GM21529 (cell line): ENCODE data around the gene CEP170B.

ENCODE experiments used
- ATAC-seq: cut with Tn5 transposase; IDR thresholded peaks from one replicate; pipeline ENCODE4 v1.9.1; 2021; ENCODE audit not compliant: unreplicated experiment

CEP170B gene

DNA sequence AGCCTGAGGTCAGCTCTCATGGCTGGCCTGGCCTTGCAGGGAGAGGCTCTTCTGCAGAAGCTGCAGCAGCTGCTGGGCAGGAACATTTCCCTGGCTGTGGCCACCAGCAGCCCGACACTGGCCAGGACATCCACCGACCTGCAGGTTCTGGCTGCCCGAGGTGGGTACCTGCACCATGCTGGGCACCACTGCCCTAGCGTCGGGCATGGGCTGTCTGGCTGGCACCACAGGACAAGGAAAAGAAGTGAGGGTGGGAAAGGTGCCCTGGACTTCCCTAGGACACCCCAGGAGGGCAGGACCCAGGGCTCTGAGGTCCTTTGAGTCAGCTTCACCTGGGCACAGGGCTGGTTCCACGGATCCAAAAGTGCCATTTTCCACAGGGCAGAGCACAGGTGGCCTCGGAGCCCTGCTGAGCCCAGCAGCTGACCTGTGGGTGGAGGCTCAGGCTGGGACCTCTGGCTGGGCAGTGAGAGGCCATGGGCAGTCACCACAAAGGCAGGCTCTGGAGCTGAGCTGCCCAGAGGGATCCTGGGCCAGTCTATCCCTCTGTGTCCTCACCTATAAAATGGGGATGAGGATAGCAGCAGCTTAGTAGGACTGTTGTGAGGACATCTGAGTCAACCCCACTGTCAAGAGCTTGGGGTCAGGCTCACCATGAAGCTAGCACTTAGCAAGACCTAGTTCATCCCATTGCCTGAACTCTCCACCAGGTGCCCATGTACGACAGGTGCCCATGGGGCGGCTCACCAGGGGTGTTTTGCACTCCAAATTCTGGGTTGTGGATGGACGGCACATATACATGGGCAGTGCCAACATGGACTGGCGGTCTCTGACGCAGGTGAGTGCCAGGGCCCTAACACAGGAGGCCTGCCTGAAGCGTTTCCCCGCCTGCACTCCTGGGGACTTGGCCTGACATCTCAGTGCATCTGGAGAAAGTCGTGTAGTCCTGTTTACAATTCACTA lies 64.5 kb downstream of the CEP170B start:
- ATAC-seq: no peak

DNA sequence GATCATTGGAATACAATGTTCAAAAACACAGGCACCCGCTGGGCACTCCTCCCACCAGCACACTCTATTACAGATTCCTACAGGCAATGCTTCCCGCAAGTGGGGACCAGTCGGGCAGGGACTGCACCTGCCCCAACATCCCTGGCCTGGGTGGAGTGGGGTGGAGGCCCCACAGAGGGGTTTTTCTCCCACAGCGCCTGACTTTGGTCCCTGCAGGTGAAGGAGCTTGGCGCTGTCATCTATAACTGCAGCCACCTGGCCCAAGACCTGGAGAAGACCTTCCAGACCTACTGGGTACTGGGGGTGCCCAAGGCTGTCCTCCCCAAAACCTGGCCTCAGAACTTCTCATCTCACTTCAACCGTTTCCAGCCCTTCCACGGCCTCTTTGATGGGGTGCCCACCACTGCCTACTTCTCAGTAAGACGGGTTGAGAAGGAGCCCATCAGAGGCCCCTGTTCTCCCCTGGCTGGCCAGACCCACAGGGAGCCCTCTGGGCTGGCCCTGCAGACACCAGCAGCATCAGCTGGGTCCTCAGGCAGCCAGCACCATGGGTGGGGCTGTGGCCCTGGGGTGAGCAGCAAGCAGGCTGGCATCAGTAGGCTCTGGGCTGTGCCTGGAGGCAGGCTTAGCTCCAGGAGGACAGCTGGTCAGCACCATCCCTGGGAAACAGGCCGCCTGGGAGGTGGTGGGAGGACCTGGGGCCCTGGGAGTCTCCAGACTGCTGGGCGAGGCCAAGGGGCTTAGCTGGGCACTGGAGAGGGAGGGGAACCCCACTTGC lies 65.6 kb downstream of the CEP170B start:
- ATAC-seq: no peak

DNA sequence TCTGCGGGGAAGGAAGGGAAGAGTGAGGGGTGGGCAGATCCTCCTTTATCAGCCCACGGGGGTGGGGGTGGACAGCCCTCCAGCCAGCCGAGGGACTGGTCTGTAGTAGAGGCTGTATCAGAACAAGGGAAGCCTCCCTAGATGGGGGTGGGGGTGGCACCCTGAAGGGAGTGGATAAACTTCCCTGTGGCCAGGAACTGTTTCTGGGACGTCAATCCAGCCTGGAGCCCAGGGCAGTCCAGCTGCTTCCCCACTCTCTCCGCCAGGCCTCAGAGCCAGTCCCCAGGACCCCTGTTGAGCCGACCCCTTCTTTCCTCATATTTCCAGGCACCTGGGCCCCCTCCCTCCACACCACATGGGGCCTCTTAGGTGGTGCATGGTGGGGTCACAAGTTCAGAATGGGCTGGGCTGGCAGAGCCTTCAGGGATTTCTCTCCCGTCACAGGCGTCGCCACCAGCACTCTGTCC lies 66.3 kb downstream of the CEP170B start:
- ATAC-seq: no peak

GRCh38 chr14:104931771-104932675 lies 67.0 kb downstream of the CEP170B start:
- ATAC-seq: no peak

- ATAC-seq: peak; percentile 51
Observed at GRCh38 chr14:104932676-104933631, 67.9 kb downstream of the CEP170B start.

- no peak for ATAC-seq
Observed at GRCh38 chr14:104933746-104934733, 69.0 kb downstream of the CEP170B start.

DNA sequence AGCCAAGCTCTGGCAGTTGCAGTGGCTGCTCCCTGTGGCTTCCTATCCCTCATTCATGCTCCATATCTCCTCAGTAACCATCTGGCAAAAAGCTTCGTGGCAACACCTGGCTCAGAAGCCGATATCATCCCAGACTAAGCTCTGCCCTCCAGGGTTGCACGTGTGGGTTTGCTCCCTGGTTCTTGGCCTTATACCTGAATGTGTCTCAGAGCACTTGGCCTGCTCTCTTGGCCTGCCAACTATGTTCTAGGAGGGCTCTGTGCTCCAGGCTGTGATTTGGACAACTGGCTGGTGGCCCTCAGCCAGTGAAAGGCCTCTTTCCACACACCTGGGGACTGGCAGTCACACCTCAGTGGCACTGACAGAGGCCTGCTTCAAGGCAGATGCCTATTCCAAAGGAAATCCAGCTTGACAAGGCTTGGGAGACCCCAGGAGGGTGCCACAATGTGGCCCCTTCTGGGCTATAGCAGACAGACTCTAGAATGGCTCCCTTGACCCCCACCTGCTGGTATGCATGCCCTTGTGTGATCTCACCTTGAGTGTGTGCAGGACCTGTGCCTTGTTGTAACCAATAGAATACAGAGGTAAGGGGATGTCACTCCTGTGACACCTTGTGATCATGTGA lies 70.1 kb downstream of the CEP170B start:
- ATAC-seq: no peak

- ATAC-seq: no peak
Observed at GRCh38 chr14:104935955-104936354, 70.9 kb downstream of the CEP170B start.

DNA sequence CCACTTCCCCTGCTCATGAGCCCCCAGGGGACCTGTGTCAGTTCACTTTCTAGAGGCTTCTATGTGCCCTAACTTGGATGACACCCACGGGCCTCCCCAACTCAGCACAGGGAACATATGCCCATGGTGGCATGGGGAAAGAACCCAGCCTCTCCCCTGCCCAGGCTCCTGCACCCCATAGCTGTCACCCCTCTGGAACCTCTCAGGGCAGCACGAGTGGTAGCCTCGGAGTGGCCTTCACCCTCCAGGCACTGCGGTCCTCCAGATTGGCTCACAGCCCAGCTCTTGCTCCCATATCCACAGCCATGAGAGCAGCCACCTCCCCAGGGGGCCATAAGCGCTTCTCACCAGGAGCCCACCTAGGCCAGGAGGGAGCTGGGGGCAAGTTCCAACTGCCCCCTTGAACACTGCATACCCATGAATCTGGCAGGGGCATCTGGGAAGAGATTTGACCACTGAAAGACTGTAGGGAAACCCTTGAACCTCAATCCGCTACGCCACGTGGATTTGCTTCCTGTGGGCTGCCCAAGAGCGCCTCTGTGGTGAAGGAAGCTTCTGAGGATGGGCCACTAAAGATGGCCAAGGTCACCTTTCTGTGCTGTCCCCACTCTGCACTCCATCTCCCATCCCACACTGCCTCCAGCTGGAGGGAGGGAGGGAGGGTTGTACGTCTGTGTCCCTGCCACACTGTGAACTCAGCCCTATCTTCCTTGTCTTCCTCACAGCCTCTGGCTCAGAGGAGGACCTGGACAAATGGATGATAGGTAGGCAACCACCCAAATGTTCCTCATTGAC lies 71.5 kb downstream of the CEP170B start:
- no peak for ATAC-seq

- no peak for ATAC-seq
Observed at GRCh38 chr14:104937161-104937560, 72.1 kb downstream of the CEP170B start.

DNA sequence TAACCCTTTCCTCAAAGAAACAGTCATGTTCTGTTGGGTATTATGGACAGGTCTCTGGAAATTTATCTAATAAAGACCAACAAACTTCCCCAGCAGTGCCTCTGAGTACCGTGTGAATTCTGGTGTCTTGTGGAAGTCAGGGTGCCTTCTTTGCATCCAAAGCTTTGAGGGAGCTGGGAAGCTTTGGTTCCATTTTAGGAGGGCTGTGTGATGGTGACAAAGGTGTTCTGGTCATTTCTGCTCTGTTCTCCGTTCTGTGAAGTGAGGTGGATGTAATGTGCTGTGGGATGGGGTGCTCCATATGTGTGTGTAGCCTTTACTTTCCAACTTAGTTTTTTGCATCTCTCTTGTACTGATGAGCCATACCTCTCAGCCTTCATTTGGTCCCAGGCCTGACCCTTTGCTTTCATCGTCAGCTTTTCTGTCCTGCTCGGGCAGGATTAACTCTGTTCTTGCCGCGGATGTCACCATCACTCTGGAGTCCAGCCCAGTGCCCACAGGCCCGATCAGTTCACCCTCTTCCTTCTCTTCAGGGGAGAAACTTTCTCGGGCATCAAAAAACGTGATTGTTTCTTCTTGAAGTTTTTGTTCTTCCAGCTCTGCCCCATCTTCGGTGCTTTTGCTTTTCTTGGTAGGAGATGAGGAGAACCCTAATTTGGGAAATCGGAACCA lies 72.8 kb downstream of the CEP170B start:
- no peak for ATAC-seq

DNA sequence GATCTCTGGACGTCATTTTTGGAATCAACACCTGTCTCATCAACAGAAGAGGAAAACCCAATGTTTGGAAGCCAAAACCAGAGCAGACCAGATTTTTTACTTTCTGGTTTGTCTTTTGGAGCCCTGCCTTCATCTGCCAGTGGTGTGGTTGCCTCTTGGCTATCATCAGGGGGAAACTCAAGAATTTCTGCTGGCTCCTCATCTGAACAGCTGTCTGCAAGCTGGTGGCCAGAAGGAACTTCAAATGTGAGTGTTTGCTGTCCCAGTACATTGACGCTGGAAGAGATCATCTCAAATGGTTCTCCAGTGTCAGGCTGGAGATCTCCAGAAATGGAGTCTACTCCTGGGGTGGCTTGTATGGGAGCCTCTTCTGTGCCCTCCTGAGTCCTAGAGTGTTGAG lies 73.4 kb downstream of the CEP170B start:
- ATAC-seq: no peak

DNA sequence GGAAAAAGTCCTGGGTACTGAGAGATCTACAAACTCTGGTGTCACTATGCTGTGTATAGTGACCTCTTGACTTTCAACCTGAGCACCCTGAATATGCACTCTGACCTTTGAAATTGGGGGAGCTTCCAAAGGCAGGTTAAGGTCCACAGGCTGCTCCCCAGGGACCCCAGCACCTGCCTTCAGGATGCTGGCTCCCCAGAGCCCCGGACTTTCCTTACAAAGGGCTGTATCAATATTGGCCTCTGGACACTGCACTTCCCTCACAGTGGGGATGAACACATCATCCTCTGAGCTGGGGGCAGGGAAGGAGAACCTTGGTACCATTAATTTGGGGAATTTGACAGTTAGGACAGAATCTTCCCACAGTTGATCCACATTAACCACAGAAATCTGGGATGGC lies 73.9 kb downstream of the CEP170B start:
- ATAC-seq: no peak

DNA sequence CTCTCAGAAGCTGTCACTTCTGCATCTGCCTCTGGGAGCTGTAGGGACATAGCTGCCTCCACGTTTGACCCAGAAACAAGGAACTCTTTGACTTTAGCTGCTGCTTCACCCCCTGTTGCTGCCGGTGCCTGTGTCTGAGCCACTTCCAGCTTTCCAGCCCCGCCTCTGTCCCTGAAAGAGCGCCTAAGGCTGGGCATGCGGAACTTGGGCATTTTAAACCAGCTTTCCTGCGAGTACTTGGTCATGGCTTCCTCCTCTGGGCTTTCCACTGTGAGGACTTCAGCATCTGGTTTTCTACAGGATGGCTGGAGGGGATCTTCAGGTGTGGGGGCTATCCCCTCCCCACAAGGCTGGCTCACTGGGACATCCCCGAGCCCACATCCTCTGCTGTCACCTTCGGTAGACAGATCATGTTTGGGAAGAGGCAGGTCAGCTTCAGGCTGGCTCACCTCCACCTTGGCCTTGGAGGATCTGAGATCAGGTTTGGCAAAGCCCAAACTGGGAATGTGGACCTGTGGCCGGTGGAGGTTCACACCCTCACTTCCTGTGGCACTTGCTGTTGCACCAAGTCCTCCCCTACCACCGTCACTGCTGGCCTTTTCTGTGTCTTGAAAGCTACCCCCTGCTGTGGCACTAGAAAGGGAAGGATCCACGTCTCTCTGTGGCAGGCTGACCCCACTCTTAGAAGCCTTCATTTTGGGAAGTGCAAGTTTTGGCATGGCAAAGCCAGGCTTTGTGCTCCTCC lies 74.8 kb downstream of the CEP170B start:
- no peak for ATAC-seq

DNA sequence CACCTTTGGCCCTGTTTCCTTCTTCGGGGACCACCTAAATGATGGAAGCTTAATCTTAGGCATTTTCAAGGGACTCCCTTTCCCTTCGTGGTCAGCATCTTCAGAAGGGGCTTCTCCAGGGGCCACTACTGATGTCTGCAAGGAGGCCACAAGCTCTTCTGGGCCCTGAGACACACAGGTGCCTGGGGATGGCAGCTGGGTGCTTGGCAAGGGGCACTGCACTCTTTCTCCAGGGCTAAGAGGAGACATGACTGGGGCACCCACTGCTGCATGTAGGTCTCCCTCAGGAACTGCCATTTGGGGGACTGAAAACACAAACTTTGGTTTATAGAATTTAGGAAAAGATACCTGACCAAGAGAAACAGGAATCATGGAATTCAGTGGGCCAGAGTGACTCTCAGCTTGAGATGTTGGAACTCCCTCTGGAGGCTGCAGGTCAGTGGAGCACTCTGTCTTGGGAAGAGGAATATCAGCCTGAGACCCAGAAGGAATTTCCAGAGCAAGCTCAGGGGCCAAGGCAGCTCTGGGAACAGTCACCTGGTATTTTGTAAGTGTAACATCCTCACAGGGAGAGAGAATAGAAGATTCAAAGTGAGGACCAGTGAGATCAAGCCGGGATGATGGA lies 75.6 kb downstream of the CEP170B start:
- no peak for ATAC-seq
